RWPE1 (cell line): ENCODE data around the gene HUS1B.

Source experiments
- CTCF ChIA-PET: fragments of 350-600 bp; sonication (Branson Sonifier 250); formaldehyde crosslinking; extraction: SDS; loops from one replicate; lab custom pipeline; 2021; lab: Yijun Ruan, JAX
- POLR2A ChIA-PET: fragments of 400-600 bp; formaldehyde crosslinking; extraction: SDS; loops from one replicate; lab custom pipeline; 2020; ENCODE audit warnings: antibody characterized with exemption; ENCODE audit not compliant: low non-redundant PET; lab: Yijun Ruan, JAX
- DNase-seq: peaks from one replicate; pipeline ENCODE4 v3.0.0; 2012; ENCODE audit warnings: low spot score
- H3K27ac ChIP-seq: fragments of 450-650 bp; 2 replicates; pipeline ENCODE4 v1.5.1; 2017
- CTCF ChIP-seq: fragments of 450-650 bp; conservative IDR thresholded peaks from 2 replicates; pipeline ENCODE4 v1.5.1; 2017; ENCODE audit warnings: low read depth, mild to moderate bottlenecking

Gene HUS1B

GRCh38 chr6:656460-657252, at the start of gene HUS1B:
HUS1B (minus strand) TSS chr6:657100; CDS start chr6:656944, 156 bp downstream.
- ChIA-PET CTCF (no interaction called here), POLR2A (no interaction called here)
- no peak within 1 kb of the TSS for H3K27ac ChIP-seq
- DNase-seq: no peak
- TF ChIP-seq CTCF: no peak

GRCh38 chr6:706146-706545, 49.2 kb upstream of the HUS1B start:
- DNase-seq: no peak
- ChIA-PET CTCF (interaction anchor here (0.7 kb wide), 1 partner anchor 16 kb away, joined by 4 read pairs; no protein-coding TSS in a partner anchor), POLR2A (no interaction called here)
- TF ChIP-seq CTCF: no peak
- H3K27ac ChIP-seq: no peak overlapping the region

- DNase-seq: no peak
- H3K27ac ChIP-seq: no peak overlapping the region
- POLR2A ChIA-PET: no interaction called here
- TF ChIP-seq CTCF: no peak
- CTCF ChIA-PET: interaction anchor here (0.8 kb wide), 1 partner anchor 114 kb away, joined by 3 read pairs; no protein-coding TSS in a partner anchor
These were observed 48.1 kb upstream of the HUS1B start for GRCh38 chr6:705047-705446.

- ChIA-PET CTCF (interaction anchor here (0.6 to 0.8 kb wide), 2 partner anchors 8 to 113 kb away, joined by 3 read pairs; no protein-coding TSS in a partner anchor), POLR2A (no interaction called here)
- no peak overlapping the region for H3K27ac ChIP-seq
- TF ChIP-seq CTCF: no peak
- DNase-seq: no peak
These were observed 47.1 kb upstream of the HUS1B start for GRCh38 chr6:704046-704445.

GRCh38 chr6:703552-703951, 46.7 kb upstream of the HUS1B start:
- no peak for DNase-seq
- TF ChIP-seq CTCF: no peak
- H3K27ac ChIP-seq: no peak overlapping the region
- ChIA-PET POLR2A (no interaction called here), CTCF (interaction anchor here (0.6 kb wide), 1 partner anchor 8 kb away, joined by 3 read pairs; no protein-coding TSS in a partner anchor)

GRCh38 chr6:701700-702479, 45.0 kb upstream of the HUS1B start:
- H3K27ac ChIP-seq: no peak overlapping the region
- POLR2A ChIA-PET: no interaction called here
- no peak for TF ChIP-seq CTCF

More at GRCh38 chr6:701700-702479, 45.0 kb upstream of the HUS1B start:
- CTCF ChIA-PET: interaction anchor here (0.6 to 0.8 kb wide), 3 partner anchors 20 to 408 kb away, joined by 3 to 4 read pairs (median 4); no protein-coding TSS in a partner anchor
- DNase-seq: no peak
